ENCODE measurements around the gene CCDC51. TPM values are rescaled to one million over a fixed set of nuclear protein-coding genes. Genes with fewer than 3 reads are reported as not detected.
A peak's percentile ranks its signal among the peaks of the same experiment; 100 is the strongest.

Gene CCDC51
- polyA plus RNA-seq, 1 of the 3 experiments (the other 2 are of a cell fraction) = 24.2 TPM

GRCh38 chr3:48411041-48411588 is 28.8 kb downstream of the CCDC51 start:
- POLR2A ChIA-PET = no interaction called here
- Histone ChIP-seq H4K20me1 (ENCODE audit: insufficient read depth) (no peaks in the 10 kb centered on the region), H3F3A (replicated peaks; ENCODE audit: insufficient read depth) (no peaks in the 10 kb centered on the region), H3K4me3 (ENCODE audit: low read depth in 2 of 2, low read length in 1 of 2) (no peak overlapping the region), H3K36me3 (replicated peaks in 1 of 2; ENCODE audit: control insufficient read depth in 1 of 2, insufficient read depth in 2 of 2, low read length in 1 of 2) (peaks cover 0 to 72% of the 10 kb centered on the region in 2 experiments), H3K27me3 (ENCODE audit: insufficient read depth) (no peaks in the 10 kb centered on the region), H3K9me2 (no peaks in the 10 kb centered on the region), H3K27ac (ENCODE audit: low read depth in 2 of 2, low read length in 1 of 2) (no peak overlapping the region), H3K9ac (no peak overlapping the region), H3K79me2 (ENCODE audit: insufficient read depth) (no peaks in the 10 kb centered on the region), H3K9me3 (no peaks in the 10 kb centered on the region), H3K4me1 (ENCODE audit: control insufficient read depth in 1 of 2, insufficient read depth in 2 of 2, low read depth in 1 of 2, low read length in 1 of 2) (no peaks in the 10 kb centered on the region), H3K4me2 (no peak overlapping the region), H2AFZ (ENCODE audit: low read depth) (no peak overlapping the region)
- WGBS (ENCODE audit: low lambda C conversion rate) = 95% methylated on average over 4 of the region's 9 CpGs
- DNase-seq = peak; percentile 9
- CTCF ChIA-PET = interaction anchor here (3.1 to 15.6 kb wide), 2 partner anchors 10 to 20 kb away, joined by 14 to 399 read pairs; partner anchors contain the start of gene PLXNB1
- no peak for TF ChIP-seq CTCF (IDR thresholded peaks at IDR 0.05)
- no peak for TF ChIP-seq RAD21 (IDR thresholded peaks at IDR 0.05; ENCODE audit: low read length)
- TF ChIP-seq TAF1 (IDR thresholded peaks at IDR 0.05; ENCODE audit: borderline replicate concordance, low read depth, low read length) = no peak
- TF ChIP-seq TEAD4 (IDR thresholded peaks at IDR 0.05; ENCODE audit: borderline replicate concordance, insufficient read depth) = no peak
- no peak for TF ChIP-seq POLR2AphosphoS5 (IDR thresholded peaks at IDR 0.05; ENCODE audit: low read depth, low read length)
- no peak for TF ChIP-seq REST (IDR thresholded peaks at IDR 0.05; ENCODE audit: low read depth, low read length)
- TF ChIP-seq TCF12 (IDR thresholded peaks at IDR 0.05) = no peak
- TF ChIP-seq MXI1 (IDR thresholded peaks at IDR 0.05; ENCODE audit: low read depth, low read length) = no peak
- no peak for TF ChIP-seq ELF1 (IDR thresholded peaks at IDR 0.05)
- no peak for TF ChIP-seq GABPA (IDR thresholded peaks at IDR 0.05; ENCODE audit: low read depth)
- no peak for TF ChIP-seq JUND (IDR thresholded peaks at IDR 0.05)
- TF ChIP-seq NRF1 (IDR thresholded peaks at IDR 0.05; ENCODE audit: low read depth, low read length) = no peak
- TF ChIP-seq USF1 (IDR thresholded peaks at IDR 0.05; ENCODE audit: borderline replicate concordance, low read depth) = no peak
- no peak for TF ChIP-seq RXRA (IDR thresholded peaks at IDR 0.05; ENCODE audit: borderline replicate concordance, low read depth)
- no peak for TF ChIP-seq RFX5 (IDR thresholded peaks at IDR 0.05; ENCODE audit: low read length)
- TF ChIP-seq RCOR1 (IDR thresholded peaks at IDR 0.05; ENCODE audit: low read length) = no peak
